GM21381 (cell line): ENCODE measurements around the gene RNF224.

Source experiments
- ATAC-seq: cut with Tn5 transposase; IDR thresholded peaks from one replicate; pipeline ENCODE4 v1.9.1; 2021; ENCODE audit warnings: mild to moderate bottlenecking, moderate library complexity; ENCODE audit not compliant: unreplicated experiment

The RNF224 gene

GRCh38 chr9:137227054-137227852 lies at the start of gene RNF224:
Gene RNF224, plus strand, starts transcription at chr9:137227502. Its CDS starts 834 bp downstream, at chr9:137228336.
- no peak for ATAC-seq

- ATAC-seq = no peak
Observed at GRCh38 chr9:137178201-137178938, 48.9 kb upstream of the RNF224 start.

DNA sequence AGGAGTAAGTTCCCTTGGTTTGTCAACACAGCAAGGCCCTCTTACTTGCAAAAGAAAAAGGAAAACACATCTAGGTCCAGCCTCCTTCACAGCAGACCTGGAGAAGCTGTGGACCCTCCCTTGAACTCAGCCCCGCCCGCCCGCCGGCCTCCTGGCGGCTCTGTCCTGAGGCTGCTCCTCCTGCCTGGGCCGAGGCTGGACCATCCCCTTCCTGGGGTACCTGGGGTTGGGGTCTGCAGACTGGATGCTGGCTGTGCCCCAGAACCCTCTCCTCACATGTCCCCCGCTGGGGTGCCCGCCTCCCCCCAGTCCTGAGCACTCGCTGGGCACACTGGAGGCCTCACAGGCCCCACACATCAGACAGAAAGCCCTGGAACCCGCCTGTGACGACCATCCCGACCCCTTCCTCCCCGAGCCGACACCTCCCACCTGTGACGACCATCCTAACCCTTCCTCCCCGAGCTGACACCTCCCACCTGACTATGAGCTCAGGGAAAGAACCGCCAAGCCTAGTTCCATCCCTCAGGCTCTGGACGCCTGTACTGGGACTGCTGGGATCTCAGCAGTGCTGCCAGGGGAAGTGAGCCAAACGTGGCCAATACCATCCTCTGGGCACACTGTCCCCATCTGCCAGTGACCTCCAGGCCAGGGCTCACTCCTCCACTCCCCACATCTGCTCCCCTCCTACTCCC lies 48.2 kb upstream of the RNF224 start:
- ATAC-seq = no peak

- no peak for ATAC-seq
Observed at GRCh38 chr9:137179761-137180160, 47.5 kb upstream of the RNF224 start.

DNA sequence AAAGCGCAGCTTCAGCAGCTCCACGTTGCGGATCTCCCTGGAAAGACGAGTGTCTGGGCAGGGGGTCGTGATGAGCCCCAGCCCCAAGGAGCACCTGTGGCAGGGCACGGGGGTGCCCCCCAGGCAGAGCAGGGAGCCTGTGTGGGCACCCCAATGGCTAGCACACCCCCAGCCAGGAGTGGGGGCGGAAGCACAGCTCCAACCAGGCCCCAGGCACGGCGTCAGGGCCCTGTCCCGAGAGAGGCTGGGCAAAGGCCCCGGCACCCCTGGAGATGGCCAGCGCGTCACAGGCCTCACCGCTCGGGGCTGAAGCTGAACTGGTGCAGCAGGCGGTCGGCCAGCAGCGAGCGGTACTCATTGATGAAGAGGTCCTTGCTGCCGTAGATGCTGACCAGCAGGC lies 46.8 kb upstream of the RNF224 start:
- no peak for ATAC-seq

DNA sequence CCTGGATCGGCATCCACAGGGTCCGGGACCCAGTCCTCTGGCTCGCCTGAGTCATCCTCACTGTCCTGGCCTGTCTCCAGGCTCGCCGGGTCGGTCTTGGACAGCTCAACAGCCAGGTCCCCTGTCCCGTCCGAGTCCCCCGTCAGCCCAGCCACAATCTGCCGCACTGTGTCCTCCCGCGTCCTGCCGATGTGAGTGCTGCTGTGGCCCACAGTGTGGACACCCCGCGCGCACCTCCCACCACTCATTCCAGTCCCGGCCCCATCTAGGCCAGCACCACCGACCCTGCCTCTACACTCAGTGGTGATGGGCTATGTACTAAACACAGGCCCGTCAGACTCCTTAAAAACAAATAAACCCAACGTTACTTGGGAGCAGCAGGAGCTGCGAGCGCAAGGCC lies 45.6 kb upstream of the RNF224 start:
- ATAC-seq = no peak

- ATAC-seq = no peak
Observed at GRCh38 chr9:137182836-137183235, 44.5 kb upstream of the RNF224 start.

GRCh38 chr9:137183980-137184595 lies 43.2 kb upstream of the RNF224 start:
- ATAC-seq = no peak

DNA sequence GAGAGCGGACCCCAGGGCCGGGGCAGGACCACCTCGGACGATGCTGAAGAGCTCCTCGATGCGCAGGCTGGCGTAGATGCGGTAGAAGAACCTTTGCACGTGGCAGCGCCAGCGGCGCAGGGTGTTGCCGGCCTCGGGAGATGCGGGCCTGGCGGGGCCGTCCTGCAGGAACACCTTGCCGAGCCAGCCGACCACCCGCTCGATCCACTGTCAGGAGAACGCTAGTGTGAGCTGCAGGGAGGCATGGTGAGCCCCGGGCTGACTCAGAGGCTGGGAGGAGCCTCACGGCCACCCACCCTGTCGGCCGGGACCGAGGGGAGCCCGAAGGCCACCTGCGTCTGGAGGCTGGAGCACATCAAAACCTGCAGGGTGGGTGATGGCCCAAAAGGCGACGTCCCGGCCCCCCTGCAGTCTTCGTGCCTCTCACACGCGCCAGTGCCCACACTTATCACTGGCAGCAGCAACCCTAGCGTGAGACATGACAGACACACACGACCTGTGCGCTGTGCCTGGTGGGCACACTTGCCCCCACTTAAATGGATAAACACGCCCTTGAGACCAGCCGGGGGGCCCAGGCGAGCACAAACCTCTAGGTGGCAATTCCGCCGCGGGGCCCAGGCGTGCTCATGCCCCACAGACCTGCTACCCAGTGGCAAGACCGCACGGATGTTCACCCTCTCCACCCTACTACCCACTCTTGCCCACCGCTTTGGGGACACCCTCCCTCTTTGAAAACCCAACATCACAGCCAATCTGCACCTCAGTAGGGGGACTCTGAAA lies 42.2 kb upstream of the RNF224 start:
- ATAC-seq = no peak

DNA sequence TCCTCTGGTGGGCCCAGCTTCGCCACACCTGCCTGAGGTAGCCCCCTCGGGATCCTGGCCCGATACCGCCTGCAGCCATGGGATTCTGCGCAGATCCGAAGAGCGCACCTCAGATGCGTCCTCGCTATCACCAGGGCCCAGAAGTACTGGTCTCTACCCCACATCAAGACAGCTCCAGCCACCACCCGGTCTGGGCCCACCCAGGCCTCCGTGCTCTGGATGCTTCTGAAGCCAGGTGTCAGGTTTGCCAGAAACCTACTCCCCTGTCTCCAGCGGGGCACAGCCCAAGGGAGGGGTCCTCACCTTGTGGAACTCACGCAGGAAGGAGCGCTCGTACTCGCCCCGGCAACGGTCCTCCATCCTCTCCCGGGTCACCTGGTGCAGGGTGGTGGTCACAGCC lies 41.4 kb upstream of the RNF224 start:
- no peak for ATAC-seq

DNA sequence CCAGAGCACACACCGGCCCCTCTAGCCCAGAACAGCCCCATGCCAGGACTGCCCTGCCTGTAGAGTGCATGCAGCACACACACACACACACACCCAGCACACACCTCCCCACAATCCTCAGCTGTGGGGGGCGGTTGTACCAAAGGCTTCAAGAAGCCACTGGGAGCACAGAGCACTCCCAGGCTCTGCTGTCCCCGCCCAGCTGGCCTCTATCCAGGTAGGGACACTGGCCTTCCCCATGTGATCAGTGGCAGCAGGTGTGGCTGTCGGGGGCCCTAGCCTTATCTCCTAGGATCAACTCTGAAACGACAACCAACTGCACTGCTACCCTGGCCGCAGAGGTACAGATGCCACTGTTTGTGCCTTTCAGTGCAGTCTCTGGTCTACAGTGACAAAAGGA lies 40.9 kb upstream of the RNF224 start:
- no peak for ATAC-seq

- no peak for ATAC-seq
Observed at GRCh38 chr9:137187386-137187785, 39.9 kb upstream of the RNF224 start.

DNA sequence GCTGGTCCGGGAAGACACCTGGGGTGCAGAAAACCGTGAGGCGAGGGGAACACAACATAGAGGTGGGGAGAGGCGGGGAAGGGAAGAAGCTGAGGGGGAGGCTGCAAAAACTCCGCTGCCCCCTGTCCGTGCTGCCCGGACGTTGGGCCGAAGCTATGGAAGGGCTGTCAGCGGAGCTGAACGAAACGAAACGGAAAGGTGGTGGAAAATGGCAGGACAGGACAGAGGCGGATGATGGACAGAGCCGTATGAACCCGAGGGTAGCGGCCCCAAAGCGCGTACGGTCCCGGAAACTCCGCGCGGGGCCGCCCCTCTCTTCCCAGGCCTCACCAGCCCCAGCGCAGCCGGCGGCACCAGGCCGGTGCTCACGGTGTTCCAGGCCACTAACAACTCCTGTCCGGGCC lies 39.2 kb upstream of the RNF224 start:
- no peak for ATAC-seq

DNA sequence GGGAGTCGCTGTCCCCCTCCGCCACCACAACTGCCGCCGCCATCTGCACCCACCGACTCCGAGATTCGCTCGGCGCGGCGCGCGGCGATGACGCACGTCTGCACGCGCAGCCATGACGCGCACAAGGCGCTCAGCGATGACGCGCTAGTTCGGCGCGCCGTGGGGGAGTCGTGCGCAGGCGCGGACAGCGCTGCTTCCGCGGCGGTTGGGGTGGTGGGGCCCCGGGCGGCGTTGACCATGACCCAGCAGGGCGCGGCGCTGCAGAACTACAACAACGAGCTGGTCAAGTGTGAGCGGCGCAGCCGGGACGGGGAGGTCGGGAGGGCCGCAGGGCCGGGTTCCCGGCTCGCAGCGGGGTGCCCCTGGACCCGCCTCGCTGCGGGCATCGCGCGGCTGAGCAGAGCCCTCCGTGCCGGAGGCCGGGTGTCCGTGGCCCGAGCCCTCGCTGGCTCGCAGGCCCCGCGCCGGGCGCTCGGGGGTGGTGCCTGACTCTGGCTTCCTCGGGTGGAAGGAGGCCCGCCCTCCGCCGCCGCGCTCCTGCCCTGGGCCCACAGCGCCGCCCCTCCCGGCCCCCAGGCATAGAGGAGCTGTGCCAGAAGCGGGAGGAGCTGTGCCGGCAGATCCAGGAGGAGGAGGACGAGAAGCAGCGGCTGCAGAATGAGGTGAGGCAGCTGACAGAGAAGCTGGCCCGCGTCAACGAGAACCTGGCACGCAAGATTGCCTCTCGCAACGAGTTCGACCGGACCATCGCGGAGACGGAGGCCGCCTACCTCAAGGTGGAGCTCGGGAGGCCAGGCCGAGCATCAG lies 38.6 kb upstream of the RNF224 start, which contains the start of the genes ANAPC2 and SSNA1:
TSS of gene ANAPC2 (minus strand) at position 71 of the 807 bp plus-strand sequence. CDS start at position 43, 28 bp downstream.
TSS of gene SSNA1 (plus strand) at position 187 of the 807 bp plus-strand sequence. CDS start at position 238, 51 bp downstream.
- ATAC-seq = peak; percentile 78

- ATAC-seq = no peak
Observed at GRCh38 chr9:137189297-137190295, 37.7 kb upstream of the RNF224 start.

DNA sequence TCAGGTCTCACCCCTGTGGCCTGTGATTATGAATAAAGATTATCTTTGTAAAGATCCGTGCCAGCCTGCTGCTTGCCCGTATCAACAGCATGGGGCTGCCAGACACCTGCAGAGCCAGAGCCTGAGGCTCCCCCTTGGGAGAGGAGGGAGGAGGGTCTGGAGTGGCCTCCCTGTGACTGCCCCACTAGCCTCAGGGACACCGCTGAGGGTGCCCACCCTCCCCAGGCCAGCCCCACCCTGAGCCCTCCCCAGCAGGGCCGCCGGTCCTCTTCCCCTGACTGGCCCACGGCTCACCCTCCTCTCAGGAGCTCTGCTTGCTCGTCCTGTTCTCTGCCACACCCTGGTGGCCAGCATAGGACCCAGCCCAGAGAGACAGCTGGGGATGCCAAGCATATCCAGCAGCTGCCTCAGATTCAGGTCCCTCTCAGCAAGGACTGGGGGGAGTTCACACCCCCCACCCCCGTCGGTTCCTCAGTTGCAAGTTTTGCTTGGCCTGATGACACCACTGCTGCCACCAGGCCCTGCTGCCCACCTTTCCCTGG lies 36.9 kb upstream of the RNF224 start:
- ATAC-seq = no peak

DNA sequence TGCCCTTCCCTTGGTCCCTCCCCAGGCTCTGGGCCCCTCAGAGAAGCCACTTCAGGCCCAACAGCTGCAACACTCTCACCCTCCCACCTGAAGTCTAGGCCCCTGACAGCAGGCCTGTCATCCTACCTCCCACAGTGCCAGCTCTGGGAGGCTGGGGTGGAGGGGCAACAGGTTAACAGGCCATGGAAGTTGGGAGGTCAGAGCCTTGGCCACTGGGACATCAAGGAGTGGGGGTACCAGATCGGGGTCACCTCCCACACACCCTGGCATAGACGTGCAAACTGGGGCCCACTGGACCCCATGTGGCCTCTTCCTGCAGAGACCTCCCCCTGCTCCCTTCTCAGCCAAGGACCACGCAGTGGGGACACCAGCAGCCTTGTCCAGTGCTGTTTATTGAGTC lies 36.1 kb upstream of the RNF224 start:
- ATAC-seq = no peak
